Fibroblast of lung (primary cell): ENCODE data around the gene HNRNPH2. TPM values are rescaled to one million over a fixed set of nuclear protein-coding genes. Genes with fewer than 3 reads are reported as not detected.

Experiments
- DNase-seq, 2 donors: peaks; one replicate each; pipeline versions ENCODE4 v3.0.0 to v3.0.0-alpha.2; 2010; ENCODE audit warnings: low read depth in 2 of 2
- H2AFZ ChIP-seq: 2 replicates; pipeline ENCODE4 v1.5.1; 2012; ENCODE audit warnings: low read length, control low read depth, inconsistent platforms
- H3K27ac ChIP-seq: 2 replicates; pipeline ENCODE4 v1.5.1; 2011; ENCODE audit warnings: low read length, control low read depth; ENCODE audit not compliant: insufficient read depth
- H3K27me3 ChIP-seq: 2 replicates; pipeline ENCODE4 v1.5.1; 2011; ENCODE audit warnings: mild to moderate bottlenecking, low read length; ENCODE audit not compliant: control insufficient read depth, insufficient read depth
- H3K36me3 ChIP-seq: 2 replicates; pipeline ENCODE4 v1.5.1; 2011; ENCODE audit warnings: low read length; ENCODE audit not compliant: control insufficient read depth, insufficient read depth
- H3K4me1 ChIP-seq: 2 replicates; pipeline ENCODE4 v1.5.1; 2011; ENCODE audit warnings: low read length; ENCODE audit not compliant: control insufficient read depth, insufficient read depth; ENCODE audit errors: extremely low read depth
- H3K4me2 ChIP-seq: 2 replicates; pipeline ENCODE4 v1.5.1; 2011; ENCODE audit warnings: low read length, control low read depth; ENCODE audit not compliant: insufficient read depth; ENCODE audit errors: extremely low read depth
- H3K4me3 ChIP-seq, 4 experiments: fragments of 200-600 bp in 1 of 4; sonication (generic) in 1 of 4; replicated peaks in 1 of 4; 2 replicates each; pipeline ENCODE4 v1.5.1; 2011 to 2016; ENCODE audit warnings: low read length in 4 of 4, low read depth in 3 of 4, mild to moderate bottlenecking in 3 of 4, control low read depth in 2 of 4, inconsistent platforms in 1 of 4, mixed read lengths in 1 of 4; ENCODE audit not compliant: insufficient read depth in 1 of 4; ENCODE audit errors: control extremely low read depth in 1 of 4
- H3K79me2 ChIP-seq: 2 replicates; pipeline ENCODE4 v1.5.1; 2012; ENCODE audit warnings: mild to moderate bottlenecking, low read length, inconsistent platforms; ENCODE audit not compliant: control insufficient read depth, insufficient read depth
- H3K9ac ChIP-seq: 2 replicates; pipeline ENCODE4 v1.5.1; 2011; ENCODE audit warnings: mild to moderate bottlenecking, low read length, control low read depth; ENCODE audit not compliant: insufficient read depth
- H3K9me3 ChIP-seq: 2 replicates; pipeline ENCODE4 v1.5.1; 2012; ENCODE audit warnings: low read depth, low read length; ENCODE audit not compliant: control insufficient read depth, insufficient read depth
- H4K20me1 ChIP-seq: 2 replicates; pipeline ENCODE4 v1.5.1; 2011; ENCODE audit warnings: low read length; ENCODE audit not compliant: control insufficient read depth, insufficient read depth; ENCODE audit errors: extremely low read depth
- CTCF ChIP-seq, 2 donors: IDR thresholded peaks in 1 of 2; conservative IDR thresholded peaks in 1 of 2; 1 replicate in 1 of 2; 2 replicates in 1 of 2; pipeline ENCODE4 v1.5.1; 2011 to 2012; ENCODE audit warnings: low read length in 2 of 2, control low read depth in 1 of 2, inconsistent platforms in 1 of 2, low read depth in 1 of 2, mild to moderate bottlenecking in 1 of 2
- EZH2 ChIP-seq: IDR thresholded peaks from 2 replicates; pipeline ENCODE4 v1.5.1; 2012; ENCODE audit warnings: low read length, control low read depth, mild to moderate bottlenecking; ENCODE audit errors: missing control alignments
- polyA plus RNA-seq, 2 donors: library from polyadenylated mRNA; depleted of rRNA in 1 of 2; stranded (reverse) in 1 of 2; unstranded in 1 of 2; fragments of >200 nt; gene quantifications; 2 replicates each; pipeline ENCODE4 v1.2.1, GENCODE V29; 2011 to 2012; ENCODE audit warnings: missing spikeins in 1 of 2
- total RNA-seq: library from RNA; depleted of rRNA; stranded (reverse); fragments of >200 nt; gene quantifications from 2 replicates; pipeline ENCODE4 v1.2.1, GENCODE V29; 2014

Gene HNRNPH2
- total and polyA plus RNA-seq, 2 donors (not counting 1 experiment from before 2014, with no cell fraction given): 84.1 to 91.5 TPM

DNA sequence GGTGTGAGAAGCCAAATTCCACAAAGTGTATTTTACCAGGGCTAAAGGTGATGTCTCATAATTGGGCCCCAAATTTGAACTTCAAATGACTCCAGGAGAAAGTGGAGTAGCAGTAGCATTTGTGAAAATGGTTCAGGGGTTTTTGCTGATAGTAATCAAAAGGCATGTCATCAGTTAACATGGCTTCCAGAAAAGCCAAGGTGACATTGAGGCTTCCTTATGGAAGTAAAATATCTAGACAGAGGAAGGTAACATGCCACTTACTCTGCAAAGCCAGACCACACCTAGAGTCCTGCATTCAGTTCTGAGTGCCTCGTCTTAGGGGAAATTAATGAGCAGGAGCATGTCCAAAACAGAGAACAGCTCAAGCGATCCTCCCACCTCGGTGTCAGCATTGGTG lies 19.4 kb upstream of the HNRNPH2 start:
- Histone ChIP-seq H3K4me2 (no peak overlapping the region), H3K4me1 (no peaks in the 10 kb centered on the region), H3K9ac (no peak overlapping the region), H3K4me3 (no peak overlapping the region), H3K27ac (no peak overlapping the region), H2AFZ (no peak overlapping the region), H3K79me2 (peaks cover 18% of the 10 kb centered on the region), H3K9me3 (no peaks in the 10 kb centered on the region), H4K20me1 (no peaks in the 10 kb centered on the region), H3K36me3 (no peaks in the 10 kb centered on the region), H3K27me3 (no peaks in the 10 kb centered on the region)
- no peak for DNase-seq
- no peak for TF ChIP-seq CTCF (conservative IDR thresholded peaks at IDR 0.05 in 1 of 2, IDR thresholded peaks at IDR 0.05 in 1 of 2; ENCODE audit: low read depth in 1 of 2, low read length in 2 of 2)
- no peak for TF ChIP-seq EZH2

DNA sequence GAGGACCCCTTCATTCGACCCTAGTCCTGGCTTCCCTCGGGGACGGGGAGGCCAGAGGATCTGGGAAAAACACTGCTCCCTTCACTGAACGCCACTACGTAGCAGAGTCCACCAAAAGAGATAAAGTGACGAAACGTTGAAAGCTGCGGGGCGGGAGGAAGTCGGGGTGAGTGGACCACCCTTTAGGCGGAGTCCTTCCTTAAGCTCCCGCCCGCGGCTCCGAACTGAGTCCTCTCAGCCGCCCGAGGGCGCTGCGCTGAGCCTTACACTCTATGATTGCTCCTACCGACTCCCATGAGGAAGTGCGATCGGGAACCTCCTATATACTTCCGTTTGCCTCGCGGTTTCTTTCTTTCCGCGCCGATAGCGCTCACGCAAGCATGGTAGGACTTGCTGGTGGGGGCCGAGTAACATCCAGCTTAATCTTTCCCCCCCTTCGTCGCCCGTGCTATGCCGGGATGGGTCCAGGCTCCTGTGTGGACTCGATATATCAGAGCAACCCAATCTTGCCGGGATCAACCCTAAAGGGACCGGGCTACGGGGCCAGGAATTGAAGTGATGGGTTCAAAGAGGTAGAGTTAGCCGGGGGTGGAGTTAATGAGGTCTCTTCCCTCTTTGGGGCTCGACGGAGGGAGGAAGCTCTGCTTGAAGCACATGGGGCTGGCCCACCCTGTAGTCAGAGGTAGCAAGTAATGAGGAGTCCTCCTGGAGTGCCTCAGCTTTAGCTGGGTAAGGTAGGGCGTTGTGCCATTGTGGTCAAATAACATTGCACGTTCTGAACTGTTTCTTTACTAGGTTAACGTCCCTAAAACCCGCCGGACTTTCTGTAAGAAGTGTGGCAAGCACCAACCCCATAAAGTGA lies 17.1 kb upstream of the HNRNPH2 start, which contains the start of gene RPL36A:
TSS of gene RPL36A (plus strand) at position 348 of the 862 bp plus-strand sequence. CDS start at position 381, 33 bp downstream.
- Histone ChIP-seq H3K9ac (peak within 1 kb of the TSS; percentile 55), H3K27ac (peak within 1 kb of the TSS; percentile 75), H4K20me1 (no peaks in the 10 kb centered on the region), H3K4me1 (no peaks in the 10 kb centered on the region), H3K4me2 (peak within 1 kb of the TSS; percentile 87), H3K9me3 (no peaks in the 10 kb centered on the region), H3K79me2 (peaks cover 18% of the 10 kb centered on the region), H3K27me3 (no peaks in the 10 kb centered on the region), H3K36me3 (no peaks in the 10 kb centered on the region), H2AFZ (peak within 1 kb of the TSS; percentile 95), H3K4me3 (peak within 1 kb of the TSS; percentile 62 to 95 (median 72))
- peak; percentile 90 to 92 for DNase-seq
- TF ChIP-seq CTCF (conservative IDR thresholded peaks at IDR 0.05 in 1 of 2, IDR thresholded peaks at IDR 0.05 in 1 of 2; ENCODE audit: low read depth in 1 of 2, low read length in 2 of 2) (peak; percentile 64 to 71), EZH2 (no peak)

GRCh38 chrX:101391831-101392230 lies 16.2 kb upstream of the HNRNPH2 start:
- Histone ChIP-seq H3K9me3 (no peaks in the 10 kb centered on the region), H3K27me3 (no peaks in the 10 kb centered on the region), H3K27ac (peak overlapping the region; percentile 75), H3K4me1 (no peaks in the 10 kb centered on the region), H2AFZ (no peak overlapping the region), H3K79me2 (peaks cover 18% of the 10 kb centered on the region), H3K4me3 (peak overlapping the region; percentile 62 to 95 (median 72)), H3K4me2 (peak overlapping the region; percentile 44), H3K36me3 (no peaks in the 10 kb centered on the region), H3K9ac (no peak overlapping the region), H4K20me1 (no peaks in the 10 kb centered on the region)
- no peak for TF ChIP-seq CTCF (conservative IDR thresholded peaks at IDR 0.05 in 1 of 2, IDR thresholded peaks at IDR 0.05 in 1 of 2; ENCODE audit: low read depth in 1 of 2, low read length in 2 of 2)
- TF ChIP-seq EZH2: no peak
- no peak for DNase-seq
